Epithelial cell of proximal tubule (primary cell): ENCODE results near the gene C10orf90. TPM values are rescaled to one million over a fixed set of nuclear protein-coding genes. Genes with fewer than 3 reads are reported as not detected.
"Not testable (repeated sequence)": the region's sequence is repeated elsewhere in the genome, so short reads cannot be mapped to it uniquely, and the experiment has no call there.

Experiments used
- DNase-seq: peaks from one replicate; pipeline ENCODE4 v3.0.0-alpha.2; 2011; ENCODE audit warnings: low read depth
- H3K4me3 ChIP-seq: 2 replicates; pipeline ENCODE4 v1.5.1; 2011; ENCODE audit warnings: low read depth, mild to moderate bottlenecking, low read length
- CTCF ChIP-seq: conservative IDR thresholded peaks from 2 replicates; pipeline ENCODE4 v1.5.1; 2012; ENCODE audit warnings: low read depth, mild to moderate bottlenecking, low read length
- total RNA-seq: library from RNA; depleted of rRNA; stranded (reverse); fragments of >200 nt; gene quantifications from 2 replicates; pipeline ENCODE4 v1.2.3, GENCODE V29; 2015

C10orf90 gene
- total RNA-seq, 1 donor from 2014 or later: not detected

- no peak for TF ChIP-seq CTCF
- H3K4me3 ChIP-seq: no peak overlapping the region
- DNase-seq: no peak
These were observed 108.4 kb downstream of the C10orf90 start for GRCh38 chr10:126561921-126562680.

- peak overlapping the region; percentile 30 for H3K4me3 ChIP-seq
- DNase-seq: no peak
- TF ChIP-seq CTCF: no peak
These were observed 109.1 kb downstream of the C10orf90 start for GRCh38 chr10:126561294-126561920.

GRCh38 chr10:126558881-126559280 is 111.6 kb downstream of the C10orf90 start:
- no peak overlapping the region for H3K4me3 ChIP-seq
- TF ChIP-seq CTCF: no peak
- DNase-seq: no peak

GRCh38 chr10:126551202-126551601 is 119.3 kb downstream of the C10orf90 start:
- no peak for DNase-seq
- TF ChIP-seq CTCF: no peak

GRCh38 chr10:126550586-126550985 is 119.9 kb downstream of the C10orf90 start:
- not testable (repeated sequence) for DNase-seq, H3K4me3 ChIP-seq

More at GRCh38 chr10:126551202-126551601, 119.3 kb downstream of the C10orf90 start:
- no peak overlapping the region for H3K4me3 ChIP-seq

GRCh38 chr10:126549344-126549743 is 121.1 kb downstream of the C10orf90 start:
- TF ChIP-seq CTCF: no peak

GRCh38 chr10:126544565-126544964 is 125.9 kb downstream of the C10orf90 start:
- H3K4me3 ChIP-seq: no peak overlapping the region
- no peak for DNase-seq
- TF ChIP-seq CTCF: no peak

More at GRCh38 chr10:126549344-126549743, 121.1 kb downstream of the C10orf90 start:
- no peak overlapping the region for H3K4me3 ChIP-seq
- no peak for DNase-seq
